HG03520 (cell line): ENCODE data around the gene C11orf42.

Experiments used
- ATAC-seq: cut with Tn5 transposase; IDR thresholded peaks from one replicate; pipeline ENCODE4 v1.9.1; 2021; ENCODE audit warnings: mild to moderate bottlenecking, moderate library complexity; ENCODE audit not compliant: unreplicated experiment

The C11orf42 gene

GRCh38 chr11:6251990-6252473 is 46.7 kb downstream of the C11orf42 start:
- ATAC-seq, result no peak

DNA sequence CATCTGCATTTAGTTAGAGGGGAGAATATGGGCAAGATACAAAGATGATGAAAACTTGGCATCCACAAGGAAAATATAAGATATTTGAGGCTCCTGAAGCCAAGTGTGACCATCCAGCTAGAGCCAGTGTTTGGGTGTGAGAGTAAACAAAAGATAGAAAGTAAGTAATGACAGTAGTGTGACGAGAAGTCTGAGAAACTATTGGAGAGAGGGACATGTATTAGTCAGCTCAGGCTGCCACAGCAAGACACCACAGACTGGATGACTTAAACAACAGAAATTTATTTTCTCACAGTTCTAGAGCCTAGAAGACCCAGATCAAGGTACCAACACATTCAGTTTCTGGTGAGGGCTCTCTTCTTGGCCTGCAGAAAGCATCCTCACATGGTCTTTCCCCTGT is 47.8 kb downstream of the C11orf42 start:
- peak; percentile 73 for ATAC-seq

DNA sequence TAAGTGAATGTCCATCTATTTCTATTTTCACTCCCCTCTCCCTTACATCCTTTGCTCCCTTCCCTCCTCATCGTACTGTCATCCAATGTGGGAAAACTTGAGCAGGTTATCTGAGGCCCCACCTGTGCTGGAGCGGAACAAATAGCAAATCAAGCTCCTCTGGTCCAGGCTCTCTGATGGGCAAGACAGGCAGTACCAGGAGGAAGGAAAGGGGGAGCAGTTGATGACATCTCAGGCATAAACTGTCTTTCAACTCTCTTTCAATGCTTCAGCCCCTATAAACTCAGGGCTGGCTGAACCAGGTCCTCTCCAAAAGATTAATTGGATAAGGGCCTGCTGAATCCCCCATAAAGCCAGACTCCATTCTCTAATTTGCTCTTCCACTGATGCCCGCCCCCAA is 52.8 kb downstream of the C11orf42 start:
- ATAC-seq, result no peak

DNA sequence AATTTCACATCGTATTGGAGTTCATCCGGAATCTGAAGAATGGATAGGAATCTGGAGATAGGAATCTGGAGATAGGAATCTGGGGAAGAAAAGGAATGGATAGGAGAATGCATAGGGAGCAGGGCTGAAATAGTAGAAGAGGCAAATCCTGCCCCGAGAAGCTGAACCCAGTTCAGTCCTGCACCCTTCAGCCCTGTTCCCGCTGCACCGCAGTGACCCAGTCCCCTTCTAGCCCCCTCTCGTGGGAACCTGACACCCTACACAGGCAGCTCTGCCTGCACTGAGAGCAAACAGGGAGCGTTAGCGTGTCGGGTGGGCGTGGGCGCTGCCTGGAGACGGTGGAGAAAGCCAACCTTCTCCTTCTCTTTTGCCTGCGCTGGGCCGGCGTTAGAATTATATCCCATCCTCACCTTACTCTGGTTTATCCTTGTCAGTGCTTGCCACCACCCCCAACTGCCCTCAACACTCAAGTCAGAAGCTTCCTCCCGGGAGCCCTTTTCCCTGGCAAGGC is 53.3 kb downstream of the C11orf42 start:
- no peak for ATAC-seq

DNA sequence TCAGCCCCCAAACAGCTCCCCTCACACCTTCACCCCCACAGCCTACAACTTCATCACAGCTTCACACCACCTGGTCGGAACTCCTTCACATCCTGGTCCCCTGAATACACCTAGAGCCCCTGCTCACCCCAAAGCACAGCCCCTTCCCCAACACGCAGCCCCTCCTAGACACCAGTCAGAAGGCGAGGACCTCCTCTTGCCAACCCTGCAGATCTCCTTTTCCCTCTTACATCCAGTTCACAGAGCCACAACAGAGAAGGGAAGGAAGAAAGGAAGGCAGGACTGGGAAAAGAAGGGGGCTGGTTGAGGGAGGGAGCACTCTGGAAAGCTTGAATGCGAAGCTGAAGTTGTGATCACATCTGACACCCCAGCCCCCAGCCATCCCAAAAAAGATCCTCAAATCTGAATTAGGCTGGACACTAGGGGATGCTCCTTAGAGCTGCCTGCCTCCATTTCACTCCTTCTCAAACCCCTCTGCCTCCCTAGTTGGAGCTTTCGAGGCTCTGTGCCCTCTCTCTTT is 54.9 kb downstream of the C11orf42 start:
- ATAC-seq, result no peak
